Kidney (tissue), 14 donors: ENCODE data around the gene GAS2L2. TPM values are rescaled to one million over a fixed set of nuclear protein-coding genes. Genes with fewer than 3 reads are reported as not detected.

ENCODE experiments used
- DNase-seq, 5 donors: peaks; one replicate each; pipeline ENCODE4 v3.0.0-alpha.2; 2013 to 2020
- FAIRE-seq: peaks from 2 replicates; lab custom pipeline; 2012; peaks lifted over from hg19 to GRCh38; lab: Jason Lieb, UNC
- H3K27ac ChIP-seq, 2 donors: one replicate each; pipeline ENCODE4 v1.7.0; 2013; ENCODE audit warnings: low read depth in 2 of 2, low read length in 2 of 2, inconsistent platforms in 1 of 2
- H3K27me3 ChIP-seq: one replicate; pipeline ENCODE4 v1.7.1; 2013; ENCODE audit warnings: low read length, inconsistent platforms; ENCODE audit not compliant: control insufficient read depth, insufficient read depth
- H3K36me3 ChIP-seq, 3 donors: one replicate each; pipeline versions ENCODE4 v1.7.0 to v1.7.1; 2013; ENCODE audit warnings: low read length in 3 of 3, control low read depth in 1 of 3, inconsistent platforms in 1 of 3; ENCODE audit not compliant: insufficient read depth in 3 of 3, control insufficient read depth in 2 of 3
- H3K4me1 ChIP-seq, 3 donors: one replicate each; pipeline versions ENCODE4 v1.7.0 to v1.7.1; 2013; ENCODE audit warnings: low read length in 3 of 3, inconsistent platforms in 1 of 3, low read depth in 1 of 3; ENCODE audit not compliant: control insufficient read depth in 2 of 3, insufficient read depth in 2 of 3
- H3K4me3 ChIP-seq, 3 donors: one replicate each; pipeline versions ENCODE4 v1.7.0 to v1.8.1; 2013; ENCODE audit warnings: low read length in 3 of 3, control low read depth in 1 of 3, inconsistent platforms in 1 of 3
- H3K9ac ChIP-seq, 3 donors: one replicate each; pipeline versions ENCODE4 v1.7.0 to v1.7.1; 2013; ENCODE audit warnings: low read length in 3 of 3, control low read depth in 1 of 3, inconsistent platforms in 1 of 3
- H3K9me3 ChIP-seq, 3 donors: one replicate each; pipeline versions ENCODE4 v1.7.0 to v1.7.1; 2013; ENCODE audit warnings: low read length in 3 of 3, control low read depth in 1 of 3, inconsistent platforms in 1 of 3; ENCODE audit not compliant: control insufficient read depth in 2 of 3, insufficient read depth in 1 of 3
- intact Hi-C: fragments of 100-400 bp; cut with DNase I; formaldehyde crosslinking; loops from one replicate; pipeline ENCODE4 v1.11.1; 2022
- polyA plus RNA-seq: library from polyadenylated mRNA; stranded (reverse); fragments of 350-450 nt; fragmentation: Illumina TruSeq; extraction: RNeasy Lipid Tissue Mini Kit (QIAGEN cat#74804); gene quantifications from one replicate; pipeline ENCODE4 v1.2.3, GENCODE V29; 2014; ENCODE audit warnings: low read depth, low replicate concordance; ENCODE audit not compliant: insufficient read depth
- total RNA-seq: library from RNA; stranded (reverse); fragmentation: NEBNext Ultra II Directional; extraction: Animal tissue kit (Norgen Biotek cat#: 25700); gene quantifications from one replicate; pipeline ENCODE4 v1.2.1, GENCODE V29; 2021
- TF ChIP-seq, protein P1 (sequence below): IDR thresholded peaks from 3 replicates; pipeline ENCODE4 v1.5.1; 2012; ENCODE audit warnings: mild to moderate bottlenecking, moderate library complexity, borderline replicate concordance; ENCODE audit not compliant: insufficient read depth; ENCODE audit errors: extremely low read depth
- donor health status: control.
- donor health status: control.
- donor health status: control.
- donor health status: control.
- donor health status: control.
- donor health status: DM: yes; HTN: yes; CAD: no.
- donor health status: Normal renal cell carcinoma (clear cell type).

Gene GAS2L2
- total and polyA plus RNA-seq, 2 donors from 2014 or later = not detected

GRCh38 chr17:35765756-35766488, 12.9 kb upstream of the GAS2L2 start:
- TF ChIP-seq, protein P1, sequence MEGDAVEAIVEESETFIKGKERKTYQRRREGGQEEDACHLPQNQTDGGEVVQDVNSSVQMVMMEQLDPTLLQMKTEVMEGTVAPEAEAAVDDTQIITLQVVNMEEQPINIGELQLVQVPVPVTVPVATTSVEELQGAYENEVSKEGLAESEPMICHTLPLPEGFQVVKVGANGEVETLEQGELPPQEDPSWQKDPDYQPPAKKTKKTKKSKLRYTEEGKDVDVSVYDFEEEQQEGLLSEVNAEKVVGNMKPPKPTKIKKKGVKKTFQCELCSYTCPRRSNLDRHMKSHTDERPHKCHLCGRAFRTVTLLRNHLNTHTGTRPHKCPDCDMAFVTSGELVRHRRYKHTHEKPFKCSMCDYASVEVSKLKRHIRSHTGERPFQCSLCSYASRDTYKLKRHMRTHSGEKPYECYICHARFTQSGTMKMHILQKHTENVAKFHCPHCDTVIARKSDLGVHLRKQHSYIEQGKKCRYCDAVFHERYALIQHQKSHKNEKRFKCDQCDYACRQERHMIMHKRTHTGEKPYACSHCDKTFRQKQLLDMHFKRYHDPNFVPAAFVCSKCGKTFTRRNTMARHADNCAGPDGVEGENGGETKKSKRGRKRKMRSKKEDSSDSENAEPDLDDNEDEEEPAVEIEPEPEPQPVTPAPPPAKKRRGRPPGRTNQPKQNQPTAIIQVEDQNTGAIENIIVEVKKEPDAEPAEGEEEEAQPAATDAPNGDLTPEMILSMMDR = no peak
- no peaks in the 10 kb centered on the region for H3K36me3 ChIP-seq
- no peaks in the 10 kb centered on the region for H3K9me3 ChIP-seq
- intact Hi-C loops = loop anchor here (5.0 kb wide), 1 partner anchor 41 kb away; the partner anchor contains the start of gene TAF15
- H3K4me1 ChIP-seq = peaks cover 0 to 2% (median 0%) of the 10 kb centered on the region in 3 donors
- no peak for FAIRE-seq
- H3K27ac ChIP-seq = no peak overlapping the region
- no peak overlapping the region for H3K4me3 ChIP-seq
- peak in 3 of 5 donors; percentile 55 to 63 (median 56) for DNase-seq
- no peak overlapping the region for H3K9ac ChIP-seq
- no peaks in the 10 kb centered on the region for H3K27me3 ChIP-seq

DNA sequence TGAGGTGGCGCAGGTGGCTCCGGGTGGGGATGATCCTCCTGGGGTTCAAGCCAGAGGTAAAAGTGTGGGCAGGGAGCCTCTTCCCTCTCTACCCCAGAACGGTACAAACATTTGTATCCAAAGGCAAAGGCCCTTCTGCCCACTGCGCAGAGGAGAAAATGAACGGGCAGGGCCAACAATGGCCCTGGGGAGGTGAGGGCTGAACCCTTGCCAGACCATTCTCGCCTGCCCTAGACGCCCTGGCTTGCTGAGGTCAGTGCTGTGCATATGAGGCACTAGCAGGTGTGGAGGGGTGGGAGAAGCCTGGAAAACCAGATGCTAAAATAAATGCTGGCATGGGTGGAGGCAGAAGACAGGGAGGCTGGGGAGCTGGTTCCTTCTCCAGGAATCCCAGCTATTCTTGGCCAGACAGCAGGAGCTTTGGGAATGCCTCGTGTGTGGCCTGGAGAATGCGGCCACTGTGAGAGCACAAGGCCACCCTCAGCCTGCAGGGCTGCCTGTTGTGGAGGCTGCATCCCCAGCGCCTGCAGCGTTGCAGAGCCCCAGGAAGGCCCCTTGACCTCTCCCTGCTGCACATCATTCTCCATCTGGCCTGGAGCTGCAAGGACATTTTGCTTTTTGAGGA, 12.2 kb upstream of the GAS2L2 start:
- H3K4me1 ChIP-seq = peaks cover 0 to 2% (median 0%) of the 10 kb centered on the region in 3 donors
- no peak for FAIRE-seq
- no peaks in the 10 kb centered on the region for H3K36me3 ChIP-seq
- intact Hi-C loops = loop anchor here (5.0 kb wide), 1 partner anchor 42 kb away; the partner anchor contains the start of gene TAF15
- H3K4me3 ChIP-seq = no peak overlapping the region
- peak overlapping the region in 1 of 3 donors; percentile 34 for H3K9ac ChIP-seq
- peak in 1 of 5 donors; percentile 51 for DNase-seq
- TF ChIP-seq, protein P1 = no peak
- no peaks in the 10 kb centered on the region for H3K27me3 ChIP-seq
- H3K9me3 ChIP-seq = no peaks in the 10 kb centered on the region
- H3K27ac ChIP-seq = no peak overlapping the region

DNA sequence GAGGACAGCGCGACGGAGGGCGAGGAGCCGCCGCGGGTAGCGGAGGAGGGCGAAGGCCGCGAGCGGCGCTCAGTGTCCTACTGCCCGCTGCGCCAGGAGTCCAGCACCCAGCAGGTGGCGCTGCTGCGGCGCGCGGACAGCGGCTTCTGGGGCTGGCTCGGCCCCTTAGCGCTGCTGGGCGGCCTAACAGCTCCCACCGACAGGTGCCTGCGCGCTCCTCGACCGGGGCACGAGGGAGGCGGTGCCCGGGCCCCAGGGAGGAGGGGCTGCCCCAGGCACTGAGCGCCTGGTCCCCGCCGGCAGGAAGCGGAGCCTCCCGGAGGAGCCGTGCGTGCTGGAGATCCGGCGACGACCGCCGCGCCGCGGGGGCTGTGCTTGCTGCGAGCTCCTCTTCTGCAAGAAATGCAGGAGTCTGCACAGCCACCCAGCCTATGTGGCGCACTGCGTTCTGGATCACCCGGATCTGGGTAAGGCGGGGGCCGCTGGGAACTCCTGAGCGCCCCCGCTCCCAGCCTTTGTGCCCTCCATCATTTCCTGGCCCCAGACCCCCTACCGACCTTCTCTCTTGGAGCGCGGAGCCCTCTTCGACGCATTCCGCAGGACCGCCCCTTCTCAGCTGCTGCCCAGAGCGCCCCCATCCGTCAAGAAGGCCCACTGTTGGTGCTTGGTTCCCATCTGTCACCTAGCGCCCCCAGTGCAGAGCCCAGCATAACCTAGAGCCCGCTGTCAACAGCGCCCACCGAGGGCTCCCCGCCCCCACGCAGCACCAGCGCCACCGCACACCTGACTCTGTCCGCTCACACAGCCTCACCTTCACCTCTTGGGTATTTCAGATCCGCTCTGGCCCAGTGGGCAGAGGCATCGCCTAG, 11.3 kb upstream of the GAS2L2 start:
- Histone ChIP-seq H3K4me1 (peaks cover 0 to 2% (median 0%) of the 10 kb centered on the region in 3 donors), H3K36me3 (no peaks in the 10 kb centered on the region), H3K27me3 (no peaks in the 10 kb centered on the region), H3K9ac (peak overlapping the region in 1 of 3 donors; percentile 34), H3K4me3 (peak overlapping the region; percentile 16 to 54 (median 48)), H3K9me3 (no peaks in the 10 kb centered on the region), H3K27ac (no peak overlapping the region)
- peak; percentile 93 to 97 (median 95) for DNase-seq
- TF ChIP-seq, protein P1 = peak; percentile 99
- intact Hi-C loops = no loop called here
- no peak for FAIRE-seq
